GM19043 (cell line): ENCODE measurements around the gene LRMDA.
"Not testable (repeated sequence)": the region's sequence is repeated elsewhere in the genome, so short reads cannot be mapped to it uniquely, and the experiment has no call there.

Experiments used
- ATAC-seq: cut with Tn5 transposase; IDR thresholded peaks from one replicate; pipeline ENCODE4 v1.9.1; 2021; ENCODE audit warnings: low read depth; ENCODE audit not compliant: unreplicated experiment

The LRMDA gene

DNA sequence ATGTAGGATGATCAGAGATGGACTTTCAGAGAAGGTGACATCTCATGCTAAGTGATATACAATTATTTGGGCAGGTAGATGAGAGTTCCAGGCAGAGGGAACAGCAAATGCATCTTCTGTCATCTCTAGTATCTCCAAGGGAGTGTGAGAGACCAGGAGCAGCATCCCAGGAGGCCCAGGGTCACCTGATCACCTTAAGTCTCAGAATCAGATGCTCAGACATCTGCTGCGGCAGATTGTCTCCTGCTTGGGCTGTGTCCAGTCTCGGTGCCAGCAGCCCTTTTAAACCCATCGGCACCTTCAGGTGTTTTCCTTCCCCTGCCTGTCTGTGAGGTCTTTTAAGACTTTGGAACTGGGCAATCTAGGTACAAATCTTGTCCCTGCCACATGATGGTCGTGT, 690.6 kb downstream of the LRMDA start:
- no peak for ATAC-seq

DNA sequence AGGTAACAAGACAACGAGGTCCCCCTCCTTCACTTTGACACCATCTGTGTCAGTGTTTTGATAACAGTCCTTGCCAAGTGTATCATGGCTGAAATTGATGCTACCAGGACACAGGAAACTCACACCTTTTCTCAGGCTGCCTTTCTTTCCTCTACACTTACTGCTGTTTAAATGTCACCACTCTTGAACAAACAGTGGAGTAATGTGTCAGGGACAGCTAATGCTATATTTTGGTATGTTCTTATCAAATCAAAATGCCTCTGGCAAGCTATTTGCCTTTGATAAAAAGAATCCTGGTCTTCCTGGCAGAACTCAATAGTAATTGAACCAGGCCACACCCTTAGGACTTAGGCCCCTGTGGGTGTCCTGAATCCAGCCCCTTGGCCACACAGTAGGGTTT, 692.9 kb downstream of the LRMDA start:
- ATAC-seq: no peak

DNA sequence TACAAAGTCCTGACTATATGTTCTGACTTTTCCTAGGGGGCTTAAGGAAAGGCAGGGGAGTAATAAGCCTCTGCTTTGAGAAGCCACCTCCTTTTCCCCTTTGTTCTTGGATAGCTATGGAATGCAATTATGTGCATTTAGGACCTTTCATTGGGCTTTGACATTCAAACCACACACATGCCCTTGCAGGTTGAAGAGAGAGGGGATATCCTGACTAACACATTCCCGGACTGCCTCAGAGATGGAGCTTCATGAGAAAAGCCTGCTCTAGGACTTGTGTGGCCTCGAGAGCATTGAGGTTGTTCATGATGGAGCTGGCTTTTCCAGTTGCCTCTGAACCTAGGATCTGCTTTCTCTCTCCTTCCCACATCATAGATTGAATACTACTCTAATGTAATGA, 694.5 kb downstream of the LRMDA start:
- ATAC-seq: no peak

DNA sequence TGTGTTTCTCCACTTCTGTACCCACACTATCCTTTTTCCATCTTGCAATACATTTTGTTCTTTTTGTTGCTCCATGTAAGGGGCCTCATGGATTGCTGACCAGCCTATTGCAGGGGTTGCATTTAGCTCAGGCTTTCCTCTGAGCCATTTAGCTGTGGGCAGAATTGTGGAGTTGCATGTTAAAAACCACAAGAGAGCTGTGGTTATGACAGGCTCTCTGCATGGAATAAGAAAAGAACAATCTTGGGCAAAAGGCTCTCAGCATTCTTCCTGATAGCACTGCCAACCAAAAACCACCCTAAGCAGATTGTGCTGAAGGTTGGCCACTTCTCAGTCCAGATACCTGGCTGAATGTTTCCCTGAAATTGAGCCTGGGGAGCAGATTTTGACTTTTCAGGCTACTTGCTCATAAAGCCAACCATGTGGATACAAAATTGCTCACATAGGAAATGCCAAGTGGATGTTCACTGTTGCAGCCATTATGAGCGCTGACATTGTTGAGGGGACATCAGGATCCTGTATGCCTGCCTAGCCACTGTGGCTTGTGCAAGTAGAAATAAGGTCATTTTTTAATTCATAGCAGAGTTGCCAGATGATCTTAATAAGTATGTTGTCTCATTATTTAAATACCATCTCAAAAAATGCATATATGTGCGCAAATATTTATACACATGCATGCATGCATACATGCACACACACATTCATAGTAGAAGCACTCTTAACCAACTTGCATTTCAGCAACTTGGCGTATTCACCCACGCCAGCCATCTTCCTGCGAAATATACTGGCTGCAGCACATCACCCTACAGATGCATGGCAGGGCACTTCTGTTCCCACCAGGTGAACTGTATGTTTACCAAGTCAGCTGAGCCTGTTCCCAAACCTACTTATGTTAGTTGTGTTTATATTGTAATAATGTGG, 695.4 kb downstream of the LRMDA start:
- ATAC-seq: no peak

DNA sequence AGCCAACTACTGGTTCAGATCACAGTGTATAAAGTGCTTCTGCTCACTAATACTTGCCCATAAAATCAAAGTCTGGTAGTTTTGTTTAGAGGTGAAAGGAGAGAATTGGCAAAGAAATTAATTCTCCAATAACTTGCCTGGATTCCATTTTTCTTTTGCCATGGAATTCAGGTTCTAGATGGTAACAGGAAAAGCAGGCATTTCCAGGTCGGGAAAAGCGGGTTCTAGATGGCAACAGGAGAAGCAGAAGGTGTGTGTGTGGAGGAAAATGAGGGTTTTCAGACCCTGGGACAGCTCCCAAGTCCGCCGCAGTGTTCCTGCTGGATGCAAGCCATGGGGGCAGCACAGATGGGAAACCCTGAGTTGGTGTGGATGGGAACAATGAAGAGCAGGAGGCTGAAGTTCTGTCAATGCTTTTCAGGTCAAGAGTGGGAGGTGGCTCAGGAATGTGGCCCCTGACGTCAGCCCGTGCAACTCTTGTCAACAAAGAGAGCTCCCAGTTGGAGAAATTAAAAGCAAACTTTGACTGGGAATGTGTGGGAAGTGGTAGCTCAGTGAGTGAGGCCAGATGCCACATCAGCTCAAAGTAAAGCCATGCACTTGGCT, 696.7 kb downstream of the LRMDA start:
- ATAC-seq: no peak

DNA sequence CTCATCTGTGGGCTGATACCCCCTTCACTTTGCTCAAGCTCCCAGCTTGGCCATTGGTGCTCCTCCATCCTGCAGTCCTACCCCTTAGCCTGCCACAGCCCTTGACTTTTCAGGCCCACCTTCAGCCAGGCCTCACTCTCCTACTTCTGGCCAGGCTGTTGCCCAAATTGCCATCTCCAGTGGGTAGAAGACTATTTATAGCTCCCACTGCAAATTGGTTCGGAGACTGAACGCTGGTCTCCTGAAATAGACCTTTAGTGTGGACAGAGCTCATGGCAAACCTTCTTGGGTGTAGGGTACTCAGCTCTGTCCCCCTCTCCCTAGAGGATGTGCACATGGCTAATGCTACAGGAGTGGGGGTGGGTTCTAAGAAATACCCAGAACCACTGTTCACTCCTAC, 697.8 kb downstream of the LRMDA start:
- ATAC-seq: no peak

DNA sequence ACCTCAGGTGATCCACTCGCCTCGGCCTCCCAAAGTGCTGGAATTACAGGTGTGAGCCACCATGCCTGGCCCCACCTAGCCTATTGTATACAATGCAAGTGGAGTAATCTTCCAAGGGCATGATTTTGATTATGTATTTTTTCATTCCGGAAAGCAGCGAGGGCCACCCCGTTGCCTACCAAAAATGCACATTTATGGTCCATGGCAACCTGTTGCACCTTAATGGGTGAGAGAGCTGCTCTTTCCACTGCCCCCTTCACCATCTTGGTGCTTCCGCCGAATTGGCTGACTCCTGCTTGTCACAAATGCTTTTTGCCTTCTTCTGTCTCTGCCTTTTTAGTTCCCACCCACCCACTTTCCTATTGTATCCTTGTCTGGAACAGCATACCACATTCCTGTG, 699.5 kb downstream of the LRMDA start:
- ATAC-seq: no peak

DNA sequence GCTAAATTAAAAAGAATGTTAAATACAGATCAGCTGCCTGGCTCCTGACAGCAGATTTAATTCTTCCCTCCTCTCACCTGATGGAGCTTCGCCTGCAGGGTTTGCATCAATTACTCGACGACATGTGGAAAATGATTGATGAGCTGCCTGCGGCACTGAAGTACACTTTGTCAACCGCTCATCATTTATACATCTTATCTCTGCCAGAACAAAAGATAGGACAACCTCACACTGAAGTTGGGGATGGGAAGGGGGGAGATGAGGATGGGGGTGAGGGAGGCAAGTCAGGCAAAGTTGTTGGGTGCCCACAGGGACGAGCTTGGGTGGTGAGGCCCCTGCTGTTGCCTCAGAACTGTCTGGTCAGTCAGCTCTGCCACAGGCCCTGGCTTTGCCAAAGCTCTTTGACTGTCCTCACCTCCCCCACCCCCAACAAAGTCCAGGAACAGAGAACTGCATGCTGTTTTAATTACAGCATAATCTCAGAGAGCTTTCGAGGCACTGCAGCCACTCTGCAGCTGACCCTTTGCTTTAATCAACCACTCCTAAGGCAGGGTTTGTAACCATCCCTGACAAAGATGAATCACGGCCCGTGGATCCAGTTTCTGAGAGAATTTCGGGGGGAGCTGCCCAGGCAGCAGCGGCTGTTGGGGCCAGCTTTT, 702.3 kb downstream of the LRMDA start:
- ATAC-seq: no peak

DNA sequence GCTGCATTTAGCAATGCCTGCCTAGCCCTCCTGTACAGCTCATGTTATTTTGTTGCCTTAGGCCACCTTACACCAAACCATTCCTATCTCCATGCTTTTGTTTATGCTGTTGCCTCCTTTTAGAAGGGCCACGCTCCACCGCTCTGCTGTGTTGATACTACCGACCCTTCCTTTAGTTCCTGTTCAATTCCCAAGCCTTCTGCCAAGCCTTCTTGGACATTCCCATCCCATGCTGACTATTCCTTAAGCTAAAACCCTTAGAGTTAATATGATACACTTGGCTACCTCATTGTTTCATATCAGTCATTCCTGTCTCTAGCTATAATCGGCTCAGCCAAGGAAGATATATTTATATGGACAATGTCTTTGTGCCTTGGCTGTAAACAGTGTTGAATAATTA, 705.5 kb downstream of the LRMDA start:
- no peak for ATAC-seq

DNA sequence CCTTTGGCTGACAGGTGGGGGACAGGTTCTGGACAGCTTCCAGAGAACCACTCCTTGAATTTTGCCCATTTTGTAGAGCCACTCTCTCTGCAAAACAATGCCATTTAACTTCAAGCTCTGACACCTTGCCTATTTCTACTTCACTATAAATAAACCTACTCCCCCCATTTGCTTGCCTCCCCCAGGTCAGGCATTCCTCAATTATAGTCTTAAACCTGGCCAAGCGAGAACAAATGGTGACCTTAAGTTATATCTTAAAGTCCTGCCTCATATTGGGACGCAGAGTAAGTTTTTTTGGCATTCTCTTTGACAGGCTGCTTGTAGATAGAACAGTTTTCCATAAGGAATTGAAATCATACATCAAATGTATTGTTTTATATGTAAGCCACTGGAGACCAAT, 706.9 kb downstream of the LRMDA start:
- no peak for ATAC-seq

DNA sequence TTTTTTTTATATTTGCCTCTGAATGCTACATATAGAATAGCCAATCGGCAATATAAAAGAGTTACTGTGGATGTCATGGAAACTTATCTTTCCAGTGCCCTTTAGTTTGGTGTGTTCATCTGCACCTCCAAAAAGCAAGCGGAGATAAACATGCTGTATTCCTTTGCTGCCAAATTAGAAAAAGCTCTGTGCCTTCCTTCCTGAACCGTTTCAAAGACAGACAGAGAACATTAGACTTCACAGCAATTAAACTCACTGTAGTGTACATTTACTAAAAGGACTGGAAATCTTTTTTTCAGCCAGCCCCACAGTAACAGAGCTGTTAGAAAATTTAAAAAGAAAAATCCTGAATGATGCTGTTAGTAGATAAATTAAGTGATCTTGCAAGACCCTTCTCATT, 707.5 kb downstream of the LRMDA start:
- ATAC-seq: no peak

DNA sequence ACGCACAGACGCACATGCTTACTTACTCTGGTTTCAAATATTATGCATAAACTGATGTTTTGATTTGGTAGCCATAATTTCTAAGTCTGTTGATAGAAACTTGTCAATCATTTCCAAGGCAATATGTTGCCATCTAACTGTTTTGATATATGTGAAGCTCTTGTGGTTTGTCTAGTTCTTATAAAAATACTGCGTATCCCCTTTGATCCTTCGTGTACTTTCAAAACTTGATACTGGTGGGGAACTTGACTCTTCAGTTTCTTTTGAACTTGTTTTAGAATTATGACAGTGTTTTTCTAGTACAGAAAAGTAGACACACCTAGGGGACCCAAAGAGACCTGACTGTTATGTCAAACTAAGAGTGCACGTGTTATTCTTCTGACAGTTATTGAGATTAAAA, 708.0 kb downstream of the LRMDA start:
- ATAC-seq: no peak

DNA sequence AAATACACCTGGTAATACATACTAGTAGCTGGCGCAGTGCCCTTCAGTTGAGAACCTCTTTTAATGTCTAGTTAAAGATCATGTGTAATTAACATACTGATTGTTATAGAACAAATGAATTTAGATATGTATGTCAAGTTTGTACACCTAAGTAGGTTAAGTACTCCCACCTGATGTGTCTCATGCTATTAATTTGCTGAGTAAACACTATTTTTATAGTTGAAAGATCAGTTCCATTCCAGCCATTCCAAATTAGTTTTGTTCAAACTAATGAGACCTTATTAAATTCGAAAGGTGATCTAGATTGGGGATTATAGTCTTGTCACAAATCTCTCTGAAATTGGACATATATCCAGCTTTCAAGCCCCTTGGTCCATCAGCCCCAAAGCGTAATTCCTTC, 710.0 kb downstream of the LRMDA start:
- ATAC-seq: no peak

DNA sequence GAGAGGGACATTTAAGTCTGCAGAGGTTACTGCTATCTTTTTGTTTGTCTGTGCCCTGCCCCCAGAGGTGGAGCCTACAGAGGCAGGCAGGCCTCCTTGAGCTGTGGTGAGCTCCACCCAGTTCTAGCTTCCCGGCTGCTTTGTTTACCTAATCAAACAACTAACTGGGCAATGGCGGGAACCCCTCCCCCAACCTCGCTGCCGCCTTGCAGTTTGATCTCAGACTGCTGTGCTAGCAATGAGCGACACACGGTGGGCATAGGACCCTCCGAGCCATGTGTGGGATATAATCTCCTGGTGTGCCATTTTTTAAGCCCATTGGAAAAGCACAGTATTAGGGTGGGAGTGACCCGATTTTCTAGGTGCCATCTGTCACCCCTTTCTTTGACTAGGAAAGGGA, 716.8 kb downstream of the LRMDA start:
- not testable (repeated sequence) for ATAC-seq

DNA sequence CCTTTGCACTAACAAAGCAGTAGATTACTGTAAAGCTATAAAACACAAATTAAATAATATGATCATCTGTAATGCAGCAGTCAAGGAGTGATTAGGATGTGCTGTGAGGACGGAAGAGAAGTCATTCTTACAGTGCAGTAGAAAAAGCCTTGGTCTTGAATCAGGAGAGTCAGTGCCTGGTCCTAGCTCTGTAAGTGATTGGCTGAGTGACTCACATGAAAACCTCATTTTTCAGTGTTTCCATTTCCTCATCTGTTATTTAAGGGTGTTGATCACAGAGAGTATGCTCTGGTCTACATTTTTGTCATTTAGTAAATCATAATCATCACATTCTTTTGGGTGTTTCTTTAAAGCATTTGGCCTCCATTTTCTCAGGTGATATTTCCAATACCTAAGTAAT, 717.8 kb downstream of the LRMDA start:
- ATAC-seq: no peak

DNA sequence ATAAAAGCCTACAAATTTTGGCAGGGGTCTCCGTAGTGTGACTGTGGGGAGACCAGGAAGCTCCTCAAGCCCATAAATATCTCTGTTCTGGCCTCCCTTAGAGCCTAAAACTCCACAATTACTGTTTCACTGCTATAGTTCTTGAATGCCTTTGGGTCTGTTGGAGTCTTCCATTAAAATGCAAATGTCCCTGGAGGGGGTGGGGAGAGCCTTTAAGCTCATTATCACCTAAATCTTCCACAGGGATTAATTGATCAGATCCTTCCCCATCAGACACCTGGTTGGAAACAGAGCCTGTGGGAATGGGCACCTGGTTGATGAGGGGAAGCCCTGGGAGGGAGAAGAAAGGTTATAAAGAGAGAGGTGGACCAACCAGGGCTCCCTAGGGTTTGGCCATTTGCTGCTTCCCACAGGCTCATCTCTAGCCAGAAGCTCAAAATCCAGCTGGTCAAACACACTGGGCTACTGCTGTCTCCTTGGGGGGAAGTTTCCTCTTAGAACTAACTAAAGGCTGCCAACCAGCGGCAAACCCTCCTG, 718.2 kb downstream of the LRMDA start:
- ATAC-seq: no peak

DNA sequence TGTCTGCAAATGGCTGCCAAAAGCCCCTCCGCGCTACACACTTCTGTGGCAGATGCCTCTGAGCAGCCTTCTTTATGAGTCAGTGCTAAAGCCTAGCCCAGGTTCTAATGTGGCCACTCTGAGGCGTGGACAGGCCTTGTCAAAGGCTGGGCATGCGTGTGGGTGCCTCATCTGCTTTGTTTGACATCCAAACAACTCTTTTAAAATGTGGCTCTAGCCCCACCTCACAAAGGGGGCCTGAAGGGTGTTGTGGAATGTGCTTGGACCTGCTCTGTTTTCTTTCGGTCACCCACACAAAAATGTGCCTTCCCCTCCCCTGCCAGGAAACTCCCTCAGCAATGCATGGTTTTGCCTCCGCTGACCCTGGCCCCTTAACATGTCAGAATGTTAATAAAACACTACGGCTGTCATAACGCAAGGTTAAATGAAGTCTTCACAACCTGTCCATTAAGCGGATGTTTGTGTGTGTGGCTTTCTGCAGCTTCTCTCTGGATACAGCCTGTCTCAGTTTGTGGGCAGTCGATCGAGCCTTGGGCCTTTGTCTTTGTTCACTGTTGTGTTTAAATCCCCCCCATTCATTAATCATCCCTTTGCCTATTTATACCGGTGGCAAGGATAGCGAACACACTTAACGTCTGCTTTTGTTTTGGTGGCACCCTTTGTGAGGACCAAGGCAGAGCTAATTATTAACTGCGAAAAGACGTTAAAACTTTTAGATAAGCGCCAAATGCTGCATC, 718.9 kb downstream of the LRMDA start:
- ATAC-seq: no peak

DNA sequence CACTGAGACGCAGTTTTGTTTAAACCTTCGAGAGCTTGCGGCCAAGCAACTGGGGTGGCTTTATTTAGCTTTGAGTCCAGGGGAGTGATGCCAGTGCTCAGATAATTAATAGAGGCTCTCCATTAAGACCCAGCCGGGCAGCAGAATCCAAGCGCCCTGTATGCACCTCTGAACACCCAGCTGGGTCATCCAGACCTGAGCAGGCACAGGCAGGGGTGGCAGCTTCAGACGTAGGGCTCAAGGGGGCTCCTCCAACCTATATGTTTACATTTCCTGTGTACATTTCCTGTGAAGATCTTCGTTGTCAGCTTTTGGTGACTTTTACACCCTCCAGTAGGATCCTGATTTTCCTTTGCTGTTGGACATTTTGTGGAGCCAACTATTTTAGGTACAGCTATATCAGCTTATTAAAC, 719.5 kb downstream of the LRMDA start:
- no peak for ATAC-seq

DNA sequence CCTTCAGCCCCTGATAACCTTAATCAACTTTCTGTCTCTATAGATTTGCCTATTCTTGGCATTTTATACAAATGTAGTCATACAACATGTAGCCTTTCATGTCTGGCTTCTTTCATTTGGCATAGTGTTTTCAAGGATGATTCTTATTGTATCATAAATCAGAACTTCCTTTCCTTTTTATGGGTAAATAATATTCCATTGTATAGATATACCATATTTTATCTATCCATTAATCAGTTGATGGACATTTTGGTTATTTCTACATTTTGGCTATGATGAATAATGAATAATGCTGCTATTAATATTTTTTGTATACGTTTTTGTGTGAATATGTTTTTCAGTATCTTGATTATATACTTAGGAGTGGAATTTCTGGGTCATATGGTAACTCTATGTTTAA, 720.8 kb downstream of the LRMDA start:
- ATAC-seq: no peak

DNA sequence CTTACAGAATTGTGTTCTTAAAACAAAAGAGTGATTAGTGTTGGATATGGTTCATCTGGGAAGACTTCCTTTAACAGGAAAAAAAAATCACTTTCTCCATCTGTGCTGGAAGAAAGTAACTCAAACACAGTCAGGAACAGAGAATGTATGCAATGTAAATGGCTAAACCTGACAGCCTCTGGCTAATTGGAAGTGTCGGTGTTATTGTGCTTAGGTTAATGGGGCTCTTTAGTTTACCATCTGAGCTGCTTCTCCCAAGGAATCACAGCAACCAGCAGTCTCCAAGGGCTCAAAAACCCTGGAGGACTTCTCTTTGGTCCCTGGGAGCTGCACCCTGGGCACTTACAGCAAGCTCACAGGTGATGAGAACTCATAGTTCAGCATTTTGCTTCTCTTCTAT, 724.5 kb downstream of the LRMDA start:
- no peak for ATAC-seq
